Colon (tissue), 2 donors: ENCODE results near the gene FBRSL1.
"Not testable (repeated sequence)": the region's sequence is repeated elsewhere in the genome, so short reads cannot be mapped to it uniquely, and the experiment has no call there.

Experiments
- FAIRE-seq: peaks from 2 replicates; lab custom pipeline; 2012; peaks lifted over from hg19 to GRCh38; lab: Jason Lieb, UNC
- donor health status: control.
- donor health status: control.

The FBRSL1 gene

GRCh38 chr12:132525833-132526455, 36.0 kb downstream of the FBRSL1 start:
- no peak for FAIRE-seq

DNA sequence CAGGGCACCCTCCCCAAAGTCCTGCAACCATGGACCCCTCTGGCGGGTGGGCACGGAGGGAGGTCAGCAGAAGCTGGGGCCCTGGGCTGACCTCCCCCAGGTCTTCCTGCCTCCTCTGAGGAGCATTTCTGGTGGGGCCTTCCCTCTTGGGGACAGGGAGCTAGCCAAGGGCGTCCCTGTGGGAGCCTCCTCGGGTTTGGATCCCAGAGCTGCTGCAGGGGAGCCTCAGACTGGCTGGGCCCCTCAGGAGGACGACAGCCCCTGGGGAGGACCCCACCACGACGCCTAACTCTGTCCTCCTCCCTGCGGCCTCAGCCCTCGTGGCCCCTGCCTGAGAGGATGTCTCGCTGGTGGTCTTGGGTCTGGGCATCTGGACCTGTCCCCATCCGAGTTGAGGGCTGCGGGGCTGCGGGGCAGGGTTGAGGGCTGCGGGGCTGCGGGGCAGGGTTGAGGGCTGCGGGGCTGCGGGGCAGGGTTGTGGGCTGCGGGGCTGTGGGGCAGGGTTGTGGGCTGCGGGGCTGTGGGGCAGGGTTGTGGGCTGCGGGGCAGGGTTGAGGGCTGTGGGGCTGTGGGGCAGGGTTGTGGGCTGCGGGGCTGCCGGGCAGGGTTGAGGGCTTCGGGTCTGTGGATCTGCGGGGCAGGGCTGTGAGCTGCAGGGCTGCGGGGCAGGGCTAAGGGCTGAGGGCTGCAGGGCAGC, 37.4 kb downstream of the FBRSL1 start:
- no peak for FAIRE-seq

DNA sequence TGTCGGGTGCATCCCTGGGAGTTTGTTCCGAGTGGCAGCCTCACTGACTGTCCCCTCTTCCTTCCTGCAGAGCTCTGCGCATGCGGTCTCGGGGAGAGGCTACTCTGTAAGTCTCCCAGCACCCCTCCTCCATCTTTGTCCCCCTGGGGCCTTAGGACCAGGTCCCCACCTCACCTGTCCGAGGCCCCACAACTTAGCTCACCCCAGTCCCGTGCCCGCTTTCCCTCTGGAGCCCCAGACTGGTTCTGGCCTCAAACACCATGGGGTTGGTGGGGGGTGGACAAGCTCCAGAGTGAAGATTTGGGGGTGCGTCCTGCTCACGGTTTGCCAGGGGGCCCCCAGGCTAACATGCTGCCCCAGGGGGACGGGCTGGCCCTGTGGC, 37.9 kb downstream of the FBRSL1 start:
- FAIRE-seq = no peak

- no peak for FAIRE-seq
Observed at GRCh38 chr12:132528564-132529106, 38.7 kb downstream of the FBRSL1 start.

DNA sequence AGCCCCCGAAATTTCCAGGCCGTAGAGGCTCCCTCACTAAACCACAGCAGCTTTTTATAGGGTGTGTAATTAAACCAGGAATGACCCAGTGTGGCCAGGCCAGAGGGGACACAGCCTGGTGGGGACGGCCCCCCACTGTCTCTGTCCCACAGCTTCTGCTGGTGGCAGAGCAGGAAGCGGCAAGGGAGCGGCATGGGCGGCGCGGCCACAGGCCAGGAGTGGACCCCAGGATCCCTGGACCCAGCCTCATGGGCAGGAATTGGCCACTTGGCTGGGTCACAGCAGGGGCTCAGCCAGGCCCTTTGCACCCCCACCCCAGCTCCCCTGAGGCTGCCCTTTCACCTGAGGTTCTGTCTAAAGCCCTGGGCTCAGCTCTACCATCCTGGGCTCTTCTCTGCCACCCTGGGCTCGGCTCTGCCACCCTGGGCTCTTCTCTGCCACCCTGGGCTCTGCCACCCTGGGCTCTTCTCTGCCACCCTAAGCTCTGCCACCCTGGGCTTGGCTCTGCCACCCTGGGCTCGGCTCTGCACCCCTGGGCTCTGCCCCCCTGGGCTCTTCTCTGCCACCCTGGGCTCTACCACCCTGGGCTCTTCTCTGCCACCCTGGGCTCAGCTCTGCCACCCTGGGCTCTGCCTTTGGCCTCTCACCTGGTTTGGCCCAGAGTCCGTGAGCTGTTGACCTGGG, 39.3 kb downstream of the FBRSL1 start:
- no peak for FAIRE-seq

GRCh38 chr12:132529906-132530305, 40.0 kb downstream of the FBRSL1 start:
- no peak for FAIRE-seq

GRCh38 chr12:132530447-132530846, 40.5 kb downstream of the FBRSL1 start:
- FAIRE-seq = no peak

DNA sequence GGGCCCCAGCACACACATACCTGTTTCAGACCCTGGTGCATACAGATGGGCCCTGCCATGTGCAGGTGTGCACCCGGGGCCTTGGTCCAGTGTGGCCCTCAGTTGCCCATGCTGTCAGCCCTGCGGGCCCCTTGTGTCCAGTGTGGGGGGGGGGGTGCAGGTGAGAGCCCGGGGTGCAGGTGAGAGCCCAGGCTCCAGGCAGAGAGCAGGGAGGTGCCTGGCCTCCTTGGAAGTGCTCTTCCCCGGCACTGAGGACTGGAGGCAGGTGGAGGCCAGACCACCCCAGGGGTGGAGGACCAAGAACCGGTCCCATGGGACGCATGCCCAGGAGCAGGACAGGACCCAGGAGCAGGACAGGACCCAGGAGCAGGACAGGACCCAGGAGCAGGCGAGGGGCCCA, 40.9 kb downstream of the FBRSL1 start:
- no peak for FAIRE-seq

- FAIRE-seq = not testable (repeated sequence)
Observed at GRCh38 chr12:132532711-132533583, 43.0 kb downstream of the FBRSL1 start.

DNA sequence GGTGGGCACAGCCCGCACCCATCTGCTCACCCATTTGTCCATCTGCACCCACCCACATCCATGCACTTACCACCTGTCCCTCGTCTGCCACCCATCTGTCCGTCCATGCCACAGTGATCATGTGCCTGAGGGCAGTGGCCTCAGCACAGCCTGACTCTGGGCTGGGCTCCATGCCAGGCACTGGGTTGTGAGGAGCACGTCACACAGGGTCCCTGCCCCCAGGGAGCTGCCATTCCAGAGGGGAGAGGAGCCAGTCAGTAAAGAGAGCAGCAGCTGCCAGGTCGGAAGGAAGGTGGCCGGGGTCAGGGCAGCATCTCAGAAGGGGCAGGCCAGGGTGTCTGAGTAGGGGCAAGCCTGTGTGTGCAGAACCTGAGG, 43.6 kb downstream of the FBRSL1 start:
- no peak for FAIRE-seq

GRCh38 chr12:132534076-132534475, 44.1 kb downstream of the FBRSL1 start:
- FAIRE-seq = no peak

GRCh38 chr12:132535019-132535418, 45.1 kb downstream of the FBRSL1 start:
- FAIRE-seq = no peak

GRCh38 chr12:132536102-132536876, 46.3 kb downstream of the FBRSL1 start:
- no peak for FAIRE-seq

GRCh38 chr12:132537049-132537448, 47.1 kb downstream of the FBRSL1 start:
- no peak for FAIRE-seq

DNA sequence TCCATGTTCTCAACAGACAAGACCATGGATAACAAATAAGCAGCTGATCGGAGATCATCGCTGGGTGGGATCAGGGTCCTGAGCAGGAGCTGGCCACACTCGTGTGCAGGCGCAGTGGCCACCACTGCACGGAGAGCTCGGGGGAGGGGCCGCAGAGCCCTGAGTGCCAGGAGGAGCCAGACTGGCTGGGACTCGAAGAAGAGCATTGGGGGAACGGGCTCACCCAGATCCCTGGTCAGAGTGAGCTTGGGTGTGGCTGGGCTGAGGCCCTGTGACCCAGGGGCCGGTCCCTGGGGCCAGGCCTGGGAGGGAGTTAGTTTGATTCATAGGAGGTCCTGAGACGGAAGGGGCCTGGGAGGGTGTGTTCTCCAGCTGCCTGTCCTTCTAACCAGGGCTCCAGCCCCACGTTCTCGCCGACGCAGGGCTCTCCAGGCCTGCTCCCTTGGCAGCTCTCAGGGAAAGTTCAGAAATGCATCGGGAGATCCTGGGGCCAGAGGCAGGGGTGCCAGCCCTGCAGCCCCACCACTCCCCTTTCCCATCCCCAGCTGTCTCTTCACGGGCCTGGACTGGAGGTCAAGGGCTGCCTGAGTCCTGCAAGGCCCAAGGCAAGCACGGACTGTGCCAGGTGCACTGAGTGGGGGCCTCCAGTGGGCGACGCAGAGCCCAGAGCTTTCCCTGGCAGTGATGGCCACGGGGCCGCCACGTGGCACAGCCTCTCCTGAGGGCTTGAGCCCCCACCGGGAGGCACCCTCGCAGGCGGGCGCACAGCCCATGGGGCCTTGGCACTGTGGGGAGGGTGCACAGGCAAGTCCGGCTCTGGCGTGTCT, 48.1 kb downstream of the FBRSL1 start:
- FAIRE-seq = no peak

DNA sequence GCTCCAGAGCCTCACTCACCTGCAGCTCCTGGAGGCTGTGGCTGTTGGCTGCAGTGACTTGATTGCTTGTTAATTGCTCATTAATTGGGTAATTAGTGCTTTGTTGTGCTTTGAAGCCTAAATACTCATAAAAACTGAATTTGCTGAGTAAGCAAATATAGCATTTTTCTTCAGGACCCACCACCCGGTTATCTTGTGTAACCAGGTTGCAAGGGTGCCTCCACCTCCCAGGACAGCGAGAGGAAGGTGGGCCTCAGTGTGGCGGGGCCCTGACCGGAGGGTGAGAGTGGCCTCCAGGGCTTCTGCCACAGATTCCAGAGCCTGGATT, 48.7 kb downstream of the FBRSL1 start:
- no peak for FAIRE-seq

GRCh38 chr12:132539016-132539773, 49.2 kb downstream of the FBRSL1 start:
- no peak for FAIRE-seq

- FAIRE-seq = no peak
Observed at GRCh38 chr12:132540436-132540835, 50.5 kb downstream of the FBRSL1 start.

GRCh38 chr12:132541200-132541599, 51.2 kb downstream of the FBRSL1 start:
- FAIRE-seq = no peak

GRCh38 chr12:132541996-132542395, 52.0 kb downstream of the FBRSL1 start:
- FAIRE-seq = no peak
